Skeletal muscle satellite cell (primary cell): ENCODE results near the gene POLN.
"Not testable (repeated sequence)": the region's sequence is repeated elsewhere in the genome, so short reads cannot be mapped to it uniquely, and the experiment has no call there.

Experiments used
- H3K27me3 ChIP-seq: 2 replicates; pipeline ENCODE4 v1.7.0; 2013; ENCODE audit warnings: low read length; ENCODE audit not compliant: control insufficient read depth, insufficient read depth
- H3K36me3 ChIP-seq: 2 replicates; pipeline ENCODE4 v1.7.0; 2013; ENCODE audit warnings: mild to moderate bottlenecking, control low read depth, low read length; ENCODE audit not compliant: insufficient read depth
- H3K4me1 ChIP-seq: 2 replicates; pipeline ENCODE4 v1.7.0; 2013; ENCODE audit warnings: low read length; ENCODE audit not compliant: control insufficient read depth, insufficient read depth
- H3K4me2 ChIP-seq: 2 replicates; pipeline ENCODE4 v1.7.0; 2013; ENCODE audit warnings: mild to moderate bottlenecking, low read length
- H3K4me3 ChIP-seq: 2 replicates; pipeline ENCODE4 v1.7.0; 2013; ENCODE audit warnings: low read length
- H3K9ac ChIP-seq: 2 replicates; pipeline ENCODE4 v1.7.0; 2013; ENCODE audit warnings: mild to moderate bottlenecking, low read depth, low read length, moderate library complexity
- H3K9me3 ChIP-seq: replicated peaks from 2 replicates; pipeline ENCODE4 v1.7.0; 2013; ENCODE audit warnings: mild to moderate bottlenecking, control low read depth, low read length

The POLN gene

GRCh38 chr4:2245057-2245786 lies 3.3 kb upstream of the POLN start:
- Histone ChIP-seq H3K4me2 (no peak overlapping the region), H3K27me3 (no peaks in the 10 kb centered on the region), H3K9ac (no peak overlapping the region), H3K9me3 (no peaks in the 10 kb centered on the region), H3K36me3 (peaks cover 27% of the 10 kb centered on the region), H3K4me3 (no peak overlapping the region), H3K4me1 (peaks cover 20% of the 10 kb centered on the region)

GRCh38 chr4:2243681-2244380 lies 1.9 kb upstream of the POLN start:
- H3K9ac ChIP-seq, result no peak overlapping the region
- peaks cover 30% of the 10 kb centered on the region for H3K4me1 ChIP-seq
- H3K4me2 ChIP-seq, result peak overlapping the region; percentile 15
- H3K36me3 ChIP-seq, result peaks cover 20% of the 10 kb centered on the region
- H3K4me3 ChIP-seq, result no peak overlapping the region
- no peaks in the 10 kb centered on the region for H3K9me3 ChIP-seq
- no peaks in the 10 kb centered on the region for H3K27me3 ChIP-seq

- Histone ChIP-seq H3K9ac (peak overlapping the region; percentile 92), H3K27me3 (no peaks in the 10 kb centered on the region), H3K4me2 (peak overlapping the region; percentile 89), H3K9me3 (no peaks in the 10 kb centered on the region), H3K36me3 (peaks cover 17% of the 10 kb centered on the region), H3K4me3 (peak overlapping the region; percentile 97), H3K4me1 (peaks cover 38% of the 10 kb centered on the region)
Measured at GRCh38 chr4:2241003-2241402, 918 bp downstream of the POLN start.

- no peak overlapping the region for H3K9ac ChIP-seq
- H3K9me3 ChIP-seq, result no peaks in the 10 kb centered on the region
- H3K36me3 ChIP-seq, result peaks cover 31% of the 10 kb centered on the region
Measured at GRCh38 chr4:2236944-2237666, 4.8 kb downstream of the POLN start.

GRCh38 chr4:2231082-2231481 lies 10.8 kb downstream of the POLN start:
- H3K9ac ChIP-seq, result no peak overlapping the region
- H3K4me2 ChIP-seq, result no peak overlapping the region
- H3K4me1 ChIP-seq, result no peaks in the 10 kb centered on the region
- H3K36me3 ChIP-seq, result peaks cover 20% of the 10 kb centered on the region
- H3K9me3 ChIP-seq, result no peaks in the 10 kb centered on the region
- H3K27me3 ChIP-seq, result no peaks in the 10 kb centered on the region
- H3K4me3 ChIP-seq, result no peak overlapping the region

More at GRCh38 chr4:2236944-2237666, 4.8 kb downstream of the POLN start:
- Histone ChIP-seq H3K4me1 (peaks cover 25% of the 10 kb centered on the region), H3K27me3 (no peaks in the 10 kb centered on the region), H3K4me3 (no peak overlapping the region), H3K4me2 (no peak overlapping the region)

GRCh38 chr4:2226261-2226660 lies 15.7 kb downstream of the POLN start:
- H3K9ac ChIP-seq, result no peak overlapping the region
- peaks cover 23% of the 10 kb centered on the region for H3K36me3 ChIP-seq
- H3K27me3 ChIP-seq, result no peaks in the 10 kb centered on the region
- H3K4me1 ChIP-seq, result no peaks in the 10 kb centered on the region
- H3K9me3 ChIP-seq, result no peaks in the 10 kb centered on the region
- H3K4me3 ChIP-seq, result no peak overlapping the region
- no peak overlapping the region for H3K4me2 ChIP-seq

GRCh38 chr4:2222838-2223237 lies 19.1 kb downstream of the POLN start:
- H3K27me3 ChIP-seq, result no peaks in the 10 kb centered on the region
- no peak overlapping the region for H3K4me2 ChIP-seq
- peaks cover 23% of the 10 kb centered on the region for H3K36me3 ChIP-seq
- no peaks in the 10 kb centered on the region for H3K9me3 ChIP-seq
- peaks cover 3% of the 10 kb centered on the region for H3K4me1 ChIP-seq
- H3K4me3 ChIP-seq, result no peak overlapping the region
- H3K9ac ChIP-seq, result no peak overlapping the region

GRCh38 chr4:2221378-2221777 lies 20.5 kb downstream of the POLN start:
- not testable (repeated sequence) for H3K4me3 ChIP-seq, H3K9ac ChIP-seq, H3K4me1 ChIP-seq, H3K9me3 ChIP-seq, H3K4me2 ChIP-seq, H3K27me3 ChIP-seq
- peaks cover 19% of the 10 kb centered on the region for H3K36me3 ChIP-seq

GRCh38 chr4:2220016-2220630 lies 21.8 kb downstream of the POLN start:
- H3K9me3 ChIP-seq, result no peaks in the 10 kb centered on the region

GRCh38 chr4:2219233-2219760 lies 22.6 kb downstream of the POLN start:
- H3K4me2 ChIP-seq, result no peak overlapping the region
- H3K9me3 ChIP-seq, result no peaks in the 10 kb centered on the region
- H3K27me3 ChIP-seq, result no peaks in the 10 kb centered on the region
- H3K36me3 ChIP-seq, result peaks cover 14% of the 10 kb centered on the region
- H3K9ac ChIP-seq, result no peak overlapping the region
- peaks cover 3% of the 10 kb centered on the region for H3K4me1 ChIP-seq
- H3K4me3 ChIP-seq, result no peak overlapping the region

More at GRCh38 chr4:2220016-2220630, 21.8 kb downstream of the POLN start:
- Histone ChIP-seq H3K4me1 (peaks cover 3% of the 10 kb centered on the region), H3K36me3 (peaks cover 14% of the 10 kb centered on the region), H3K27me3 (no peaks in the 10 kb centered on the region), H3K9ac (no peak overlapping the region), H3K4me3 (no peak overlapping the region), H3K4me2 (no peak overlapping the region)

- Histone ChIP-seq H3K4me3 (no peak overlapping the region), H3K9ac (no peak overlapping the region), H3K9me3 (no peaks in the 10 kb centered on the region), H3K4me2 (no peak overlapping the region), H3K36me3 (peaks cover 12% of the 10 kb centered on the region), H3K4me1 (peaks cover 3% of the 10 kb centered on the region), H3K27me3 (no peaks in the 10 kb centered on the region)
Measured at GRCh38 chr4:2218436-2218835, 23.5 kb downstream of the POLN start.
